ENCODE results near the gene ARMC12.

DNA sequence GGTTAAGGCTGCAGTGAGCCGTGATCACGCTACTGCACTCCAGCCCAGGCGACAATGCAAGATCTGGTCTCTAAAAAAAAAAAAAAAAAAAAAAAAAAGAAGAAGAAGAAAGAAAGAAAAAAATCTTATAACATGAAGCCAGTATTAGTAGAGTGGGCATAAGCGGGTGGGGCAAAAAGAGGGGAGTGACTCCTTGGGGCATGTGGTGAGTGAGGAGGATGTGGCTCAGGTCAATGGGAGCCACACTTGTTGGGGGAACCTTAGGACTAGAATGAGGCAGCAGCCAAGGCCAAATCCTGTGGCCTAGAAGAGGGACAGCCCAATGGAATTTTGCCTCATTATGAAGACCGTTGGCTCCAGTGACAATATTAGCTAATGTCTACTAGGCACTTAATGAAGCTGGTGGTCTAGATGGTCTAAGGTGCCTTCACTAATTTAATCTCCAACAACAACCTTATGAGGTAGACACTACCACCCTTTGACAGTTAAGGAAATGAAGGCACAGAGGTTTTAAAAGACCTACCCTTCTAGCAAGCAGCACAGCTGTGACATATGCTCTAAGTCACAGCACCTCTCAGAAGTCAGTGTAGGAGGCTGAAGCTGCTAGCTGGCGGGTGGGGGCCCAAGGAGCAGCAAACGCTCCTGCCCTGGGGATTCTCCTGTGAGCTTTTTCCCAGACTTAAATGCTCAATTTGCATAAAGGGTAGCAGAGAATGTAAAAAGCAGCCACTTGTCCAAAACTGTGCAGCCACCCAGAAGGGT, 23.6 kb upstream of the ARMC12 start:
- no peak for TF ChIP-seq CTCF (IDR thresholded peaks at IDR 0.05 in 4 of 5, conservative IDR thresholded peaks at IDR 0.05 in 1 of 5)
- no peak for TF ChIP-seq POLR2A (IDR thresholded peaks at IDR 0.05)

Data from gastrocnemius medialis (tissue), 4 donors.